ENCODE data around the gene SYNPO2.

DNA sequence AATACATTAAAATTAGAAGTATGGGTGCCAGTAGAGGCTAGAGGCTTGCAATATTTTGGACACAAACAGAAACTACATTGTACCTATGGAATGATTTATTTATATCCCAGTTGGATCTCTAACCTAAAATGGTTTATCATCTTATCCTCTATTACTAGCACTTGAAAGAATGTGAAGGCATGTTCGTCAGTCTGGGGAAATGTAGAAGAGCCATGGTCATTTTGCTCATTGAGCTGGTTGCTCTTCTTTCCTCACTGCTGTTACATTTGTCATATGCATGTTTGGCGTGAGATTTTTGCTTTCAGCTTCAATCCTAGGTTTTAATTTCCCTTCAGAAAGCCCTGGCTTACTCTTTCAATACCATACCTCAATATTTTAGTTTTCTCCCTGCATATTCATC, 164.6 kb downstream of the SYNPO2 start:
- TF ChIP-seq CEBPB (IDR thresholded peaks at IDR 0.05; ENCODE audit: borderline replicate concordance, low read depth, low read length) (no peak), EZH2 (conservative IDR thresholded peaks at IDR 0.05; ENCODE audit: low read depth, low read length) (no peak), PLRG1 (conservative IDR thresholded peaks at IDR 0.05) (no peak), BRCA1 (CRISPR knock-in tag; IDR thresholded peaks at IDR 0.05) (no peak)
- TF ChIP-seq, protein P1, sequence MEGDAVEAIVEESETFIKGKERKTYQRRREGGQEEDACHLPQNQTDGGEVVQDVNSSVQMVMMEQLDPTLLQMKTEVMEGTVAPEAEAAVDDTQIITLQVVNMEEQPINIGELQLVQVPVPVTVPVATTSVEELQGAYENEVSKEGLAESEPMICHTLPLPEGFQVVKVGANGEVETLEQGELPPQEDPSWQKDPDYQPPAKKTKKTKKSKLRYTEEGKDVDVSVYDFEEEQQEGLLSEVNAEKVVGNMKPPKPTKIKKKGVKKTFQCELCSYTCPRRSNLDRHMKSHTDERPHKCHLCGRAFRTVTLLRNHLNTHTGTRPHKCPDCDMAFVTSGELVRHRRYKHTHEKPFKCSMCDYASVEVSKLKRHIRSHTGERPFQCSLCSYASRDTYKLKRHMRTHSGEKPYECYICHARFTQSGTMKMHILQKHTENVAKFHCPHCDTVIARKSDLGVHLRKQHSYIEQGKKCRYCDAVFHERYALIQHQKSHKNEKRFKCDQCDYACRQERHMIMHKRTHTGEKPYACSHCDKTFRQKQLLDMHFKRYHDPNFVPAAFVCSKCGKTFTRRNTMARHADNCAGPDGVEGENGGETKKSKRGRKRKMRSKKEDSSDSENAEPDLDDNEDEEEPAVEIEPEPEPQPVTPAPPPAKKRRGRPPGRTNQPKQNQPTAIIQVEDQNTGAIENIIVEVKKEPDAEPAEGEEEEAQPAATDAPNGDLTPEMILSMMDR (CRISPR knock-in tag; IDR thresholded peaks at IDR 0.05): no peak

All from HepG2 (cell line).